HL-60/S4 (cell line): ENCODE measurements around the gene SLC8A1.

ENCODE experiments used
- in situ Hi-C: fragments of 300-500 bp; cut with MboI; formaldehyde crosslinking; loops from 2 replicates; pipeline ENCODE4 v1.14.3; 2022; ENCODE audit warnings: low sequenced_read_pairs

The SLC8A1 gene

GRCh38 chr2:40451918-40452605 lies at the start of gene SLC8A1:
Gene SLC8A1 (minus strand): TSS chr2:40452090.
- in situ Hi-C loops, result no loop called here

- in situ Hi-C loops, result no loop called here
Observed at GRCh38 chr2:40499437-40499836, 47.5 kb upstream of the SLC8A1 start.

GRCh38 chr2:40497251-40497859 lies 45.5 kb upstream of the SLC8A1 start:
- in situ Hi-C loops, result no loop called here

- in situ Hi-C loops, result no loop called here
Observed at GRCh38 chr2:40489678-40489960, 37.7 kb upstream of the SLC8A1 start.

- in situ Hi-C loops, result no loop called here
Observed at GRCh38 chr2:40488927-40489677, 37.2 kb upstream of the SLC8A1 start.

GRCh38 chr2:40488101-40488601 lies 36.3 kb upstream of the SLC8A1 start:
- in situ Hi-C loops, result no loop called here

- in situ Hi-C loops, result no loop called here
Observed at GRCh38 chr2:40487602-40488001, 35.7 kb upstream of the SLC8A1 start.

- in situ Hi-C loops, result no loop called here
Observed at GRCh38 chr2:40485854-40486253, 34.0 kb upstream of the SLC8A1 start.

- in situ Hi-C loops, result no loop called here
Observed at GRCh38 chr2:40485318-40485717, 33.4 kb upstream of the SLC8A1 start.

- in situ Hi-C loops, result no loop called here
Observed at GRCh38 chr2:40483549-40484243, 31.8 kb upstream of the SLC8A1 start.

- in situ Hi-C loops, result no loop called here
Observed at GRCh38 chr2:40480596-40480995, 28.7 kb upstream of the SLC8A1 start.

- in situ Hi-C loops, result no loop called here
Observed at GRCh38 chr2:40480073-40480472, 28.2 kb upstream of the SLC8A1 start.

- in situ Hi-C loops, result no loop called here
Observed at GRCh38 chr2:40477361-40477760, 25.5 kb upstream of the SLC8A1 start.

- in situ Hi-C loops, result no loop called here
Observed at GRCh38 chr2:40476436-40476835, 24.5 kb upstream of the SLC8A1 start.

GRCh38 chr2:40474306-40474705 lies 22.4 kb upstream of the SLC8A1 start:
- in situ Hi-C loops, result no loop called here

- in situ Hi-C loops, result no loop called here
Observed at GRCh38 chr2:40471866-40472265, 20.0 kb upstream of the SLC8A1 start.

GRCh38 chr2:40470822-40471813 lies 19.2 kb upstream of the SLC8A1 start:
- in situ Hi-C loops, result no loop called here

- in situ Hi-C loops, result no loop called here
Observed at GRCh38 chr2:40466935-40467572, 15.2 kb upstream of the SLC8A1 start.

- in situ Hi-C loops, result no loop called here
Observed at GRCh38 chr2:40466332-40466906, 14.5 kb upstream of the SLC8A1 start.
